Measurements from ENCODE around the gene NELL1. TPM values are rescaled to one million over a fixed set of nuclear protein-coding genes. Genes with fewer than 3 reads are reported as not detected.
A peak's percentile ranks its signal among the peaks of the same experiment; 100 is the strongest.

The NELL1 gene
- polyA plus RNA-seq, 2 of the 4 experiments (the other 2 are of a cell fraction) = not detected

DNA sequence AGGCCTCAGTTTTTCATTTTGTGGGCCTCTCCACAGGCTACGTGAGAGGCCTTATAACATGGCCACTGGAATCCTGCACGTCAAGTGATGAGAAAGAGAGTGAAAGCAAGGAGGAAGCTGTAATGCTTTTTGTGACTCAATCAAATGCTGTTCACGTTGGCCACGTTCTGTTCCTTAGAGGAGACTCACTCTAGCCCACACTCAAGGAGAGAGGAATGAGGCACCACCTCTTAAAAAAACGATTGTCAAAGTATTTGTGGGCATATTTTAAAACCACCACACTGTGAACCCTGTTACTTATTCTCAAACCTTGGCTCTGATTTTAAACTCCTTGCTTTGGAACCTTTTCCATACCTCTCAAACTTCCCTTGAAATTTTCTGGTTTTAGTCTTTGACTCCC is 705.0 kb downstream of the NELL1 start (continued):
- TF ChIP-seq KDM5A (IDR thresholded peaks at IDR 0.05) (no peak), TP53 (CRISPR knock-in tag; IDR thresholded peaks at IDR 0.05) (no peak), ZNF302 (CRISPR knock-in tag; IDR thresholded peaks at IDR 0.05) (no peak)

DNA sequence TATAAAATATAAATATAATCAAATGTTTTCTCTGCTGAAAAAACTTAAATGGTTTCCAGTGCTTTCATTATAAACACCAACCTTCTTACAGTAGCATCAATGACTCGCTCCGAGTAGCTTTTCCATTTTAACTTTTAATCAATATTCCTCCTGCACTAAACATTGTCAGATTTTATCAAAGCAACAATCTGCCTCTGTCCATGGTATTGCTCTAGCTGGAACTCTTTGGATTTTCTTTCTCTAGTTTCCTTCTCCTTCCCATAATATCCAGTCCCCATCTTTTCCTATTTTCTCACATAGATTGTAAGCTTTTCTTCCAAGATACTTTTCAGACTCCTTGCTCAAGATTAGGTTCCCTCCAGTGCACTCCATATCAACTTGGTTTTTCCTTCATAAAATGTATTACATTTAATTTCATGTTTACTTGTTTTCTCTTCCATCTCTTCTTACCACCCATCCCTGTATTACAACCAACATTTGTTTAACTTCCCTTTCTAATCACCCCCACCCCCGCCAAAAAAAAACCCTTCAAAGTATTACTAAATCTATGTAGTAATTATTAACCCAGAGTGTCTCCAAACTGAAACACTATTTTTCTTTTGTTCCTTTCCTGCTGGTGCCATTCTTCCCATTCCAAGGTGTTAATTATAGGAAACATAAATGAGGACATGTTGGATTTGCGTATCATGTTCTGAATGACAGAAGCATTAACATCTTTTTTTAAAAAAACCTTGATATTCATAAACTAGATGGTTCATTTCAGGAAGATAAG is 716.5 kb downstream of the NELL1 start:
- H3K4me1 ChIP-seq = no peaks in the 10 kb centered on the region
- DNase-seq (ENCODE audit: low read depth in 1 of 2, low spot score in 1 of 2) (no peak), FAIRE-seq (no peak), ATAC-seq (no peak)
- H3K4me2 ChIP-seq = no peak overlapping the region
- ChIA-PET POLR2A (no interaction called here), CTCF (no interaction called here)
- WGBS (ENCODE audit: missing lambda C conversion rate) = 8% methylated on average over 4 of the region's 4 CpGs
- TF ChIP-seq KDM1A (IDR thresholded peaks at IDR 0.05; ENCODE audit: low read depth) (no peak), SREBF2 (IDR thresholded peaks at IDR 0.05) (no peak), E2F6 (IDR thresholded peaks at IDR 0.05; ENCODE audit: borderline replicate concordance, low read depth) (no peak), NFE2L2 (conservative IDR thresholded peaks at IDR 0.05; ENCODE audit: low read length) (no peak), ZSCAN20 (CRISPR knock-in tag; IDR thresholded peaks at IDR 0.05) (no peak), CBX2 (IDR thresholded peaks at IDR 0.05; ENCODE audit: borderline replicate concordance, low read depth) (no peak), SMC3 (IDR thresholded peaks at IDR 0.05) (no peak)
- TF ChIP-seq, protein P1, sequence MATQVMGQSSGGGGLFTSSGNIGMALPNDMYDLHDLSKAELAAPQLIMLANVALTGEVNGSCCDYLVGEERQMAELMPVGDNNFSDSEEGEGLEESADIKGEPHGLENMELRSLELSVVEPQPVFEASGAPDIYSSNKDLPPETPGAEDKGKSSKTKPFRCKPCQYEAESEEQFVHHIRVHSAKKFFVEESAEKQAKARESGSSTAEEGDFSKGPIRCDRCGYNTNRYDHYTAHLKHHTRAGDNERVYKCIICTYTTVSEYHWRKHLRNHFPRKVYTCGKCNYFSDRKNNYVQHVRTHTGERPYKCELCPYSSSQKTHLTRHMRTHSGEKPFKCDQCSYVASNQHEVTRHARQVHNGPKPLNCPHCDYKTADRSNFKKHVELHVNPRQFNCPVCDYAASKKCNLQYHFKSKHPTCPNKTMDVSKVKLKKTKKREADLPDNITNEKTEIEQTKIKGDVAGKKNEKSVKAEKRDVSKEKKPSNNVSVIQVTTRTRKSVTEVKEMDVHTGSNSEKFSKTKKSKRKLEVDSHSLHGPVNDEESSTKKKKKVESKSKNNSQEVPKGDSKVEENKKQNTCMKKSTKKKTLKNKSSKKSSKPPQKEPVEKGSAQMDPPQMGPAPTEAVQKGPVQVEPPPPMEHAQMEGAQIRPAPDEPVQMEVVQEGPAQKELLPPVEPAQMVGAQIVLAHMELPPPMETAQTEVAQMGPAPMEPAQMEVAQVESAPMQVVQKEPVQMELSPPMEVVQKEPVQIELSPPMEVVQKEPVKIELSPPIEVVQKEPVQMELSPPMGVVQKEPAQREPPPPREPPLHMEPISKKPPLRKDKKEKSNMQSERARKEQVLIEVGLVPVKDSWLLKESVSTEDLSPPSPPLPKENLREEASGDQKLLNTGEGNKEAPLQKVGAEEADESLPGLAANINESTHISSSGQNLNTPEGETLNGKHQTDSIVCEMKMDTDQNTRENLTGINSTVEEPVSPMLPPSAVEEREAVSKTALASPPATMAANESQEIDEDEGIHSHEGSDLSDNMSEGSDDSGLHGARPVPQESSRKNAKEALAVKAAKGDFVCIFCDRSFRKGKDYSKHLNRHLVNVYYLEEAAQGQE (IDR thresholded peaks at IDR 0.05) = peak; percentile 58; the same call in 1 of the 2 replicates
- no peaks in the 10 kb centered on the region for H3K9me3 ChIP-seq
- H3K4me3 ChIP-seq = no peak overlapping the region
- H3K27ac ChIP-seq = no peak overlapping the region

DNA sequence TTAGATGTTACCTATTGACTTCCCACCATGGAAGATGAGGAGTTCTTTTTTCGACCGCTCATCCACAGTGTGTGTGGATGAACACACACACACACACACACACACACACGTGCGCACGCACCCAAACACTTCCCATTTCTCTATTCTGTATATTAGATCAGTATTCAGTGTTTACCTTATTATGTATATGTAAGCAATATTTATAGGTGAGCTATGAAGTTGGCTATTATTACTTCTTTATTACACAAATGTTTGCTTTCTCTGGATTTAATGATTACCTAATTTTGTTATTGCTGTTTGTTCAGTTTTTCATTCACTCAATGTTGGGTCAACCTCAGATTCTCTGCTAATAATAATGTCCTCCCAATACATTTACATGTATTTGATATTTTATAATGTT is 721.0 kb downstream of the NELL1 start:
- ATAC-seq (no peak), DNase-seq (ENCODE audit: low read depth in 1 of 2, low spot score in 1 of 2) (no peak), FAIRE-seq (no peak)
- CTCF ChIA-PET = no interaction called here
- no peak for TF ChIP-seq ATOH8 (CRISPR knock-in tag; IDR thresholded peaks at IDR 0.05; ENCODE audit: low read depth)
- TF ChIP-seq NR3C1 (IDR thresholded peaks at IDR 0.05) = no peak
- TF ChIP-seq, protein P2, sequence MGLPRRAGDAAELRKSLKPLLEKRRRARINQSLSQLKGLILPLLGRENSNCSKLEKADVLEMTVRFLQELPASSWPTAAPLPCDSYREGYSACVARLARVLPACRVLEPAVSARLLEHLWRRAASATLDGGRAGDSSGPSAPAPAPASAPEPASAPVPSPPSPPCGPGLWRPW (IDR thresholded peaks at IDR 0.05) = no peak
- TF ChIP-seq POLR2AphosphoS2 (conservative IDR thresholded peaks at IDR 0.05; ENCODE audit: low read length) = no peak
- no peak for TF ChIP-seq EP300 (IDR thresholded peaks at IDR 0.05)
- TF ChIP-seq HOXA7 (CRISPR knock-in tag; IDR thresholded peaks at IDR 0.05) = no peak
- no peak for TF ChIP-seq ZSCAN20 (CRISPR knock-in tag; IDR thresholded peaks at IDR 0.05)
- TF ChIP-seq KDM5A (IDR thresholded peaks at IDR 0.05) = no peak
- TF ChIP-seq SMC3 (IDR thresholded peaks at IDR 0.05) = no peak
- TF ChIP-seq ZC3H11A (IDR thresholded peaks at IDR 0.05) = no peak
- no peak for TF ChIP-seq HOXB5 (CRISPR knock-in tag; IDR thresholded peaks at IDR 0.05)
- no peak for TF ChIP-seq NFE2L2 (conservative IDR thresholded peaks at IDR 0.05; ENCODE audit: low read length)
- no peak for TF ChIP-seq POLR2A (IDR thresholded peaks at IDR 0.05; ENCODE audit: low read length)
- no peak for TF ChIP-seq EHF (CRISPR knock-in tag; IDR thresholded peaks at IDR 0.05)
- Histone ChIP-seq H3K4me3 (no peak overlapping the region), H3K9me3 (no peaks in the 10 kb centered on the region), H3K4me2 (no peak overlapping the region), H3K4me1 (no peaks in the 10 kb centered on the region), H3K27ac (no peak overlapping the region)
- WGBS (ENCODE audit: missing lambda C conversion rate) = 54% methylated on average over 5 of the region's 5 CpGs
- POLR2A ChIA-PET = no interaction called here

Data from A549 (cell line).